Measurements from ENCODE around the gene NDNF. TPM values are rescaled to one million over a fixed set of nuclear protein-coding genes. Genes with fewer than 3 reads are reported as not detected.

NDNF gene
- total and polyA plus RNA-seq, 2 donors (not counting 1 experiment from before 2014, with no cell fraction given), result 6.4 to 9.6 TPM

DNA sequence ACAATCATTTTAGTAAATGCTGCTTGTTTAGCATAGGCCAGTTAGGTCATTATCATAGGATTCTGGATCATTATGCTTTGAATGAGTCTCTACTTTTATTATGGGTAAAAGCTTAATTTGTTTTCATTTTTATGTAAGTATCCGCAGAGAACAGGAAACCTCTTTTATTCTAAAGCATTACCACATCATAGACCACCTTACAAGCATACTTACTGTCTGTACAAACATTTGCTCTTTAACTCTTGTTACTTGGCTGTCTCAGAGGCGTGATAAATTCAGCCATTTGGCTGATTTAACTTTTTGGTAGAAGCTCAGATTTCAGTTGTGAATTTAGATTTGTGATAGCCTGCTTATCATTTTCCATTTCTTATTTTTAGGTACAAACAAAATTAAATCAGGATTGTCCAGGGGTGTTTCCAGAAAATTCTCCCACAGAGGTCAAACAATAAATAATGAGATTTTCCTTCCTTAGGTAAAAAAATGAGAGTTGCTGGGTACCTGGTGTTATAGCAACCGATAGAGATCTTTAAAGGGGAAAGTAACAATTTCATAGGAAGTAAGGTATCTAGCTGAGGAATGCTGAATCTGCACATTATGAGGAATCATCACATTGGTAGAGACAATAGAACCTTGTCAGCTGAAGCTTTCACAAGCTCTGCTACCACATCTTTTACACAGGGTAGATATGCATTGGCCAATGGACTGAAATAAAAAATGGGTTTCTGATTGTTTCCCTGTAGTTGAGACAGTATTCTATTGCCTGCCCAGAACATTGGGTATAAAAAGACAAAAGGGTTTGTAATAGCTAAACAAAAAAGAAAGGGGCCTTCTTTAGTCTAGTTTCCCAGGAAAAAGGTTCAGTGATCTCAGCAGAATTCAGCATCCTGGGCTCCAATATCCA lies 62.5 kb downstream of the NDNF start:
- Histone ChIP-seq H3K9ac (ENCODE audit: insufficient read depth, low read length) (no peak overlapping the region), H3K4me3 (replicated peaks in 1 of 4; ENCODE audit: control extremely low read depth in 1 of 4, insufficient read depth in 1 of 4, low read depth in 3 of 4, low read length in 4 of 4) (no peak overlapping the region), H3K4me2 (ENCODE audit: extremely low read depth, insufficient read depth, low read length) (no peak overlapping the region), H3K27ac (ENCODE audit: insufficient read depth, low read length) (no peak overlapping the region), H3K79me2 (ENCODE audit: control insufficient read depth, insufficient read depth, low read length) (no peaks in the 10 kb centered on the region), H4K20me1 (ENCODE audit: control insufficient read depth, extremely low read depth, insufficient read depth, low read length) (no peaks in the 10 kb centered on the region), H3K9me3 (ENCODE audit: control insufficient read depth, insufficient read depth, low read depth, low read length) (no peaks in the 10 kb centered on the region), H3K36me3 (ENCODE audit: control insufficient read depth, insufficient read depth, low read length) (no peaks in the 10 kb centered on the region), H3K27me3 (ENCODE audit: control insufficient read depth, insufficient read depth, low read length) (no peaks in the 10 kb centered on the region), H2AFZ (ENCODE audit: low read length) (no peak overlapping the region), H3K4me1 (ENCODE audit: control insufficient read depth, extremely low read depth, insufficient read depth, low read length) (no peaks in the 10 kb centered on the region)
- DNase-seq (ENCODE audit: low read depth in 2 of 2), result no peak
- TF ChIP-seq EZH2 (IDR thresholded peaks at IDR 0.05; ENCODE audit: low read length, missing control alignments), result no peak
- TF ChIP-seq, protein P1, sequence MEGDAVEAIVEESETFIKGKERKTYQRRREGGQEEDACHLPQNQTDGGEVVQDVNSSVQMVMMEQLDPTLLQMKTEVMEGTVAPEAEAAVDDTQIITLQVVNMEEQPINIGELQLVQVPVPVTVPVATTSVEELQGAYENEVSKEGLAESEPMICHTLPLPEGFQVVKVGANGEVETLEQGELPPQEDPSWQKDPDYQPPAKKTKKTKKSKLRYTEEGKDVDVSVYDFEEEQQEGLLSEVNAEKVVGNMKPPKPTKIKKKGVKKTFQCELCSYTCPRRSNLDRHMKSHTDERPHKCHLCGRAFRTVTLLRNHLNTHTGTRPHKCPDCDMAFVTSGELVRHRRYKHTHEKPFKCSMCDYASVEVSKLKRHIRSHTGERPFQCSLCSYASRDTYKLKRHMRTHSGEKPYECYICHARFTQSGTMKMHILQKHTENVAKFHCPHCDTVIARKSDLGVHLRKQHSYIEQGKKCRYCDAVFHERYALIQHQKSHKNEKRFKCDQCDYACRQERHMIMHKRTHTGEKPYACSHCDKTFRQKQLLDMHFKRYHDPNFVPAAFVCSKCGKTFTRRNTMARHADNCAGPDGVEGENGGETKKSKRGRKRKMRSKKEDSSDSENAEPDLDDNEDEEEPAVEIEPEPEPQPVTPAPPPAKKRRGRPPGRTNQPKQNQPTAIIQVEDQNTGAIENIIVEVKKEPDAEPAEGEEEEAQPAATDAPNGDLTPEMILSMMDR (conservative IDR thresholded peaks at IDR 0.05 in 1 of 2, IDR thresholded peaks at IDR 0.05 in 1 of 2; ENCODE audit: low read depth in 1 of 2, low read length in 2 of 2), result no peak

DNA sequence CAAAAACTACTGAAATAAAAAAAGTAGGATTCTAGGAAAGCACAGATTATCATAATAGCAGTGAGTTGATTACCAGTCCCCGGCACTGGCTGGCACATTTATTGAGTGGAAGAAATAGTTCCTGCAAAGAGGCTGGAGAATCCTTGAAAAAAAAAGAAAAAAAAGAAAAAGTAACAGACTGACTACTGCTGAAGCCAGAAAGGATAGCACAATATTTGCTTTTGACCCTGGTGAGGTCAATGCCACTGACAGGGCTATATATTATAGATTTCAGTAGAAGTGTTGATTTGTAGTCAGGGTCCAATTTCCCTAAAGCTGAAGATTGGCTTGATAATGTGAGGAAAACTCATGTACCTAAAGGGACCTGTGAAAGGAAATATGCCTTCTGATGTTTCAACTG lies 64.7 kb downstream of the NDNF start:
- no peaks in the 10 kb centered on the region for H3K79me2 ChIP-seq (ENCODE audit: control insufficient read depth, insufficient read depth, low read length)
- H4K20me1 ChIP-seq (ENCODE audit: control insufficient read depth, extremely low read depth, insufficient read depth, low read length), result no peaks in the 10 kb centered on the region
- H3K27ac ChIP-seq (ENCODE audit: insufficient read depth, low read length), result no peak overlapping the region
- no peak overlapping the region for H3K9ac ChIP-seq (ENCODE audit: insufficient read depth, low read length)
- no peak for DNase-seq (ENCODE audit: low read depth in 2 of 2)
- no peaks in the 10 kb centered on the region for H3K27me3 ChIP-seq (ENCODE audit: control insufficient read depth, insufficient read depth, low read length)
- H3K4me2 ChIP-seq (ENCODE audit: extremely low read depth, insufficient read depth, low read length), result no peak overlapping the region
- H3K9me3 ChIP-seq (ENCODE audit: control insufficient read depth, insufficient read depth, low read depth, low read length), result no peaks in the 10 kb centered on the region
- TF ChIP-seq, protein P1 (conservative IDR thresholded peaks at IDR 0.05 in 1 of 2, IDR thresholded peaks at IDR 0.05 in 1 of 2; ENCODE audit: low read depth in 1 of 2, low read length in 2 of 2), result no peak
- no peak for TF ChIP-seq EZH2 (IDR thresholded peaks at IDR 0.05; ENCODE audit: low read length, missing control alignments)
- H3K36me3 ChIP-seq (ENCODE audit: control insufficient read depth, insufficient read depth, low read length), result no peaks in the 10 kb centered on the region
- H3K4me3 ChIP-seq (replicated peaks in 1 of 4; ENCODE audit: control extremely low read depth in 1 of 4, insufficient read depth in 1 of 4, low read depth in 3 of 4, low read length in 4 of 4), result no peak overlapping the region
- no peaks in the 10 kb centered on the region for H3K4me1 ChIP-seq (ENCODE audit: control insufficient read depth, extremely low read depth, insufficient read depth, low read length)
- H2AFZ ChIP-seq (ENCODE audit: low read length), result no peak overlapping the region

GRCh38 chr4:121003863-121004262 lies 68.5 kb downstream of the NDNF start:
- TF ChIP-seq, protein P1 (conservative IDR thresholded peaks at IDR 0.05 in 1 of 2, IDR thresholded peaks at IDR 0.05 in 1 of 2; ENCODE audit: low read depth in 1 of 2, low read length in 2 of 2), result no peak
- no peak for TF ChIP-seq EZH2 (IDR thresholded peaks at IDR 0.05; ENCODE audit: low read length, missing control alignments)
- no peak overlapping the region for H3K4me2 ChIP-seq (ENCODE audit: extremely low read depth, insufficient read depth, low read length)
- H3K9ac ChIP-seq (ENCODE audit: insufficient read depth, low read length), result no peak overlapping the region
- H3K4me3 ChIP-seq (replicated peaks in 1 of 4; ENCODE audit: control extremely low read depth in 1 of 4, insufficient read depth in 1 of 4, low read depth in 3 of 4, low read length in 4 of 4), result no peak overlapping the region
- H3K36me3 ChIP-seq (ENCODE audit: control insufficient read depth, insufficient read depth, low read length), result no peaks in the 10 kb centered on the region
- no peaks in the 10 kb centered on the region for H4K20me1 ChIP-seq (ENCODE audit: control insufficient read depth, extremely low read depth, insufficient read depth, low read length)
- no peaks in the 10 kb centered on the region for H3K4me1 ChIP-seq (ENCODE audit: control insufficient read depth, extremely low read depth, insufficient read depth, low read length)
- H2AFZ ChIP-seq (ENCODE audit: low read length), result no peak overlapping the region
- H3K9me3 ChIP-seq (ENCODE audit: control insufficient read depth, insufficient read depth, low read depth, low read length), result no peaks in the 10 kb centered on the region
- no peak overlapping the region for H3K27ac ChIP-seq (ENCODE audit: insufficient read depth, low read length)
- no peak for DNase-seq (ENCODE audit: low read depth in 2 of 2)
- no peaks in the 10 kb centered on the region for H3K79me2 ChIP-seq (ENCODE audit: control insufficient read depth, insufficient read depth, low read length)
- no peaks in the 10 kb centered on the region for H3K27me3 ChIP-seq (ENCODE audit: control insufficient read depth, insufficient read depth, low read length)

All from fibroblast of lung (primary cell).